HG02610 (cell line): ENCODE measurements around the gene PPM1F.
"Not testable (repeated sequence)": the region's sequence is repeated elsewhere in the genome, so short reads cannot be mapped to it uniquely, and the experiment has no call there.

Source experiments
- ATAC-seq: cut with Tn5 transposase; IDR thresholded peaks from one replicate; pipeline ENCODE4 v1.9.1; 2021; ENCODE audit warnings: mild to moderate bottlenecking, moderate library complexity; ENCODE audit not compliant: unreplicated experiment

Gene PPM1F

DNA sequence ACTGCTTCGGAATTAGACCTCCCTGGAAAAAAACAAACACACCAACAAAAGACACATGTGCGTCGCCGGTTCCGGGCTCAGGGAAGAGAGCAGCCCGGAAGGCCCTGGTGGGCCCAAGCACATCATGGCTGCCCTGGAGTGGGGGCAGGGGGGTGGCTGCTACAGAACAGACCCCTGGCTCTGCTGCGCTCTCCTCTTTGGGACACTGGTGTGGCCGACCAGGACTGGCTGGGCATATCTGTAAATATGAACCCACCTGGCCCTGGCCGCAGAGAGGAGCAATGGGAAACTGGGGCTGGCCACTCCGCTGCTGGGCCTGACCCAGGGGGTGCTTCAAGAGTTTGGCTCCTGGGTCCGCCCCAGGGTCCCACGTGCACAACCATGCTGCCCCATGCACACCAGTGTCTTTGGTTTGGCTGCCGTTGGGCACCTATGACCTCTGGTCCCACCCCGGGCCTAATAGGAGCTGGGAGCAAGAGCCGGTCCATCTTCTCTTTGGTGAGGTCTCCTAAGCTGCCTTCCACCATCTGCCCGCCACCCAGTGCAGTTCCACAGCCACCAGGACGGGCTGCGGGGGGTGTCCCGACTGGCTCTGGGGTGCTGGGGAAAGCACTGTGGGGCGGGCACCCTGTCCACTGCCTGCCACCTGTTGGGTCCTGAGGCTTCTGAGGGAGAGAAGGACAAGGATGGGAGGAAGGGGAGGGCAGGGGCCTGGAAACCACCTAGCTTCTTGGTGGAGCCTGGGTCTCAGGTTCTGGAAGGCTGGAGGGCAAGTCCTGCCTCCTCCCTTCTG, 30.1 kb downstream of the PPM1F start:
- ATAC-seq, result no peak

DNA sequence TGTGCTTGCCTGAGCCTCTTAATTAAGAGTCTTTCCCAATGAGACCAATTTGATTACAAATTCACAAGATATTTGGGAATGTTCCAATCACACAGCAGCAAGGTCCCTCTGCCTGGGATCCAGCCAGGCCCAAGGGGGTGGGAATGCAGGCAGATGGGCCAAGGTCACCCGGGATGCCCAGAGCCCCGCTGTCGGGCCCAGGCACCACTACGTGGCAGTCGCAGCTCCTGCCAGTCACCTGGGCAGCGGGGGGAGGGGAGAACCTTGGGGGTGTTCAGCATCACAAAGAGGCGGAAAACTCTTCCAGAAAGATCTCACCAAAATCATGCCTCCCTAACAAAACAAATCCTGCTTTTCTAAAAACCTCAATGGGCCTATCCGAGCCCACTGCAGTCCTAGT, 30.9 kb downstream of the PPM1F start:
- no peak for ATAC-seq

GRCh38 chr22:21921184-21921721, 31.4 kb downstream of the PPM1F start:
- ATAC-seq, result no peak

- ATAC-seq, result no peak
Observed at GRCh38 chr22:21920341-21921183, 32.1 kb downstream of the PPM1F start.

DNA sequence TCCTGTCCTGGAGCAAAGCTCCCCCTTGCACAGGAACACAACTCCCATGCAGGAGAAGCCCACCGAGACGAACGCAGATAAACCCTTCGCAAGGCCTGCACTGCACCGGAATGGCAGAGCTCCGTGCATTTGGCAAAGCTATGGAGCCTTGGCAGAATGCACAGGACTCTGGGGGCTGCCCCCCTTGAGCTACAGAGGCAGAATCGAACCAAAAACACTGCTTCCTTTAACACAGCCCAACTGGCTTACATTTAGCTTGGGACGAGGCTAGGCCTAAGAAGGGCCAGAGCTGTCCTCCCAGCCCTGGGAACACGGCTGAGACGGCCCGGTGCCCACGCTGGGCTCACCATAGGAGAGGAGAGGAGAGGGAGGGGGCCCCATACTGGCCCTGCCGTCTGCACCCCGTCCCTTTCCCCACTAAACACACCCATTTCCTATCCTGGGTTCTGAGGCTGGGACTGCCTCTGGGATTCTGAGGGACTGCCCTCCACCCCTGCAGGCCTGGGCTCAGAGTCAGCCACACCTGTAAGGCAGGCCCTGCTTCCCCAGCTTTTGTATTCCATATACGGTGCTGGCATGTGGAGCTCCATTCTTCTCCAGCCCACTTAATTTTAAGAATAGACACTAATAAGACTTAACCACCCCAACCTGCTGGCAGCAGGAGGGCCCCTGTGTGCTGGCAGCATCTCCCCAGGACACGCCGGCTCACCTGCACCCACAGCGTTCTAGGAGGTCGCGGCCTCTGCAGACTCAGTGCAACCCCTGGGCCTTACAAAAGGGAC, 32.9 kb downstream of the PPM1F start:
- no peak for ATAC-seq

- no peak for ATAC-seq
Observed at GRCh38 chr22:21918466-21919185, 34.0 kb downstream of the PPM1F start.

GRCh38 chr22:21917959-21918261, 34.7 kb downstream of the PPM1F start:
- ATAC-seq, result no peak

DNA sequence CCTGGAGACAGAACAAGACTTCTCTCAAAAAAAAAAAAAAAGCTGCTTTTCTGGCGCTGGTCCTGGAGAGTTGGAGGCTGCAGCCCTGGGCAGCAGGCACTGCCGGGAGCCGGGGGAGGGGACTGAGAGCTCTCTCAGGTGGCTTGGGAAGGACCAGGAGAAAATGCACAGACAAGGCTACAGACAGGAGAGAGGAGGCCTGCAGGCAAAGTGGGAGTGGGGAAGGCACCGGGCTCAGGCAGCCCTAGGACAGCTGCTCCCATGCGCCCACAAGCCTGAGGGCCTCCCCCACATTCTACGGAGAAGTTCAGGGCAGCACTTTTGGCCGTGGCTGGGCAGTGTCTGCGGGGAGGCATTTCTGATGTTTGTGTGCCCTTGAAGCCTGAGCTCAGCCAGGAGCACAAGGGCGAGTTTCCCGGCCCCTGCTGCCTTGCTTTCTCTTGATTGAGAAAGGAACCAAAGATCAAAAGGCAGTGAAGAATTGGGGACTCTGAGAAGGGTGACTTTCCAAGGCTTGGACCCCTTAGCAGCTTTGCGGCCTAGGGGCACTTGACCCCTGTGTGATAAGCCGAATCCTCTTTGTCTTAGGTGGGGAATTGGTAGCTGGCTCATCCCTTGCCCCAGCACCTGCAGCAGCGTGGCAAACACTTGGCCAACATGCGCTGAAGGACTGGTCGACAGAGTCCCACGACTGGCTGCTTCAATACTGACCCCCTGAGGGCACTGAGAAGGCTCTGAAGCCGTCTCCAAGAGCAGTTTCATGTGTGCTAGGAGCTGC, 35.3 kb downstream of the PPM1F start:
- no peak for ATAC-seq

DNA sequence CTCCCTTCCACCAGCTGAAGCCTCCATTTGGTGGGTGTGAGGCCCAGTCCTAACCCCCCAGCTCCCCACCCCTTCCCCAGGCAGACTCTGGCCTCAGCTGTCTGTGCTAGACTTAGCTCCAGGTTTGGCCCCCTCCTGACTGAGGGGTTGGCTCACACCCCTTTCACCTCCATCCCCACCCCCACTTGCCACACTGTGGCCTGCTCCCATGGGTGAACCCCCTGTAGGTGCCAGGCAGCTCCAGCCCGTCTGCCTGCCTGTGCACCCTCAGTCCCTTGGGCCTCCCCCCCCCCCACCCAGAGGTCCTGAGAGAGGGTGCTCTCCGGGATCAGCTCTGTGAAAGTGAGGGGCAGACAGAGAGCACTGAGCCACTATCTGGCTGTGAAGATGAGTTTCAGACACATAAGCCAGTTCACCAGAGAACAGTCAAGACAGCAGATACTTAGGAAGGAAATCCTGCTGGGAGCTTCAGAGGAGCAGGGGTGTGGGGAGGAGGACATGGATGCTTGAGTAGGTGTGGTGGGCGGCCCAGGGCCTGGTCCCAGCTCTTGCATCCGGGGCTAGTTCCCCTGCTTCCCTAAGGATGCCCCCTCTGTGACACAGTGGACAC, 36.2 kb downstream of the PPM1F start:
- no peak for ATAC-seq

- no peak for ATAC-seq
Observed at GRCh38 chr22:21915624-21916308, 36.9 kb downstream of the PPM1F start.

GRCh38 chr22:21914033-21914642, 38.5 kb downstream of the PPM1F start:
- not testable (repeated sequence) for ATAC-seq

- not testable (repeated sequence) for ATAC-seq
Observed at GRCh38 chr22:21910367-21910766, 42.3 kb downstream of the PPM1F start.

- ATAC-seq, result no peak
Observed at GRCh38 chr22:21909871-21910270, 42.8 kb downstream of the PPM1F start.

DNA sequence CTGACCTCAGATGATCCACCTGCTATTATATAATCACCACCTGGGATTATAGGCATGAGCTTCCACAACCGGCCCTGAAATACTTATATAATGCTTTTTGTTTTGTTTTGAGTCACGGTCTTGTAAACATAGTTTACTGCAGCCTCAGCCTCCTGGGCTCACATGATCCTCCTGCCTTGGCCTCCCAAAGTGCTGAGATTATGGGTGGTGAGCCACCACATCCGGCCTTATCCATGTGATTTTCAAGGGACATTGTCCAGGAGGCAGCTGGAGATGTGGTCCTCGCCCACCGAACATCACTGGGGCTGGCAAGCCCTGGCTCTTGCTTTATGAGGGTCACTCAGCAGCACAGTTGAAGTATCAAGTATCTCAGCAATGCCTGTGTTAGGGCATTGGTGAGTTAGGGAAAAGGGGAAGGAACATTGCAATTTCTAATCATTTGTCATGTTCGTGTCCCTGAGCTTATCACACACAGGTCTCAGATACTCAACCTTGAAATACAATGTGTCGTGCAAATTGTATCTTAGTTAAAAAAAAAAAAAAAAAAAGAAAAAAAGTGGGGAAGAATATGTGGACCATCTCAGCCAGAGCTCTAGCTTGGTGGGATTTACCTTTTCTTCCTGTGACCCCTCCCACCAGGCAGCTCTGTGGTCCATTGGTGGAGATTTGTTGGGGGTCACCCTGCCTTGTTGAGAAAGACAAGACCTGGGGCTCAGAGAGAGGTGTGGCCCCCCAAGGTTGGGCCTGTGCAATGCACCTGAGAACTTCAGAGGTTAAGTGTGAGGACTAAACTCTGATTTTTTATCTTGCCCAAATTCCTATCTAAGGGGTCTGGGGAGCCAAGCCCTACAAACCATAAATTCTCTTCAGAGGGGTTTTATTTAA, 44.8 kb downstream of the PPM1F start:
- ATAC-seq, result no peak

- ATAC-seq, result not testable (repeated sequence)
Observed at GRCh38 chr22:21905234-21905633, 47.4 kb downstream of the PPM1F start.

DNA sequence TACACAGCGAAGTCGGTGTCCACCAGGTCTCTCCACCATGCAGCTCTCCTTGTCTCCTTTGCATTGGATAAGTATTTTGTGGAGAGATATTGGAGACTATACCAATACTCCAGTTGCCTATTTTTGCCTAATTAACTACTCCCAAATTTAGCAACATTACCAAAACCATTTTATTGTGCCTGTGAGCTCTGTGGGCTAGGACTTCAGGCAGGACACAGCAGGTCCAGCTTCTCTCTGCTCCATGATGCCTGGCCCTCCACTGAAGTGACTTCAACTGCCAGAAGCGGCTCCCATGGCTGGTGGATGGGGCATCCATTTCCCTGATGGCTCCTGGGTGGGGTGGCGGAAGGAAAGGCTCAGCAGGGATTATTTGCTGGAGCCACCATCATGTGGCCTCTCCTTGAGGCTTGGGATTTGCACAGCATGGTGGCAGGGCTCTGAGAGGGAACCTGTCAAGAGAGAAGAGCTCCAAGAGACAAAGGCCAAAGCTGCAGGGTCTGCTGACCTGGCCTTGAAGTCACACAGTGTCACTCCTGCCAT, 48.3 kb downstream of the PPM1F start:
- no peak for ATAC-seq

DNA sequence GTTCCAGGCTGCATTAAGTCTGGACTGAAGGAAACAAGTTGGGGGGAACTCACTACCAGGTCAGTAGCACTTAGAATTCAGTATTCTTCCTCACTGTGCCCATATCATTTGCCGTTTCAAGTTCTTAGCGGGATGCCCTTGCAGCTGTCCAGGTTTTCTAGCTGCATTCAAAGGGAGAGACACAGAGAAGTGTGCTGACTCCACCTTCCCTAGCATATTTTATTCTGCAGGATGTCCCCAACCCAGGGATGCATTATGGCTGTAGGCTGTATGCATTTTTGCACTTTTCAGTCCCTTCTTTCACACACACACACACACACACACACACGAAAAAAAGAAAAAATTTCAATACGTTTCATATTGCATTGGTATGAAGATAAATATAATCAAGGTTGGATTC, 49.4 kb downstream of the PPM1F start:
- ATAC-seq, result no peak
